Osteoblast (primary cell): Measurements from ENCODE around the gene NOX4. TPM values are rescaled to one million over a fixed set of nuclear protein-coding genes. Genes with fewer than 3 reads are reported as not detected.

Experiments used
- DNase-seq: peaks from one replicate; pipeline ENCODE4 v3.0.0; 2011; ENCODE audit warnings: low spot score, mixed read lengths; ENCODE audit not compliant: insufficient read length; ENCODE audit errors: missing footprints
- H2AFZ ChIP-seq: 2 replicates; pipeline ENCODE4 v1.6.0; 2011; ENCODE audit warnings: mild to moderate bottlenecking, low read length
- H3K27ac ChIP-seq: 2 replicates; pipeline ENCODE4 v1.5.1; 2011; ENCODE audit warnings: mild to moderate bottlenecking, low read depth, low read length, moderate library complexity
- H3K27me3 ChIP-seq: 2 replicates; pipeline ENCODE4 v1.6.0; 2012; ENCODE audit warnings: mild to moderate bottlenecking, control low read depth, inconsistent platforms, low read length, moderate library complexity; ENCODE audit not compliant: insufficient read depth
- H3K36me3 ChIP-seq: 2 replicates; pipeline ENCODE4 v1.5.1; 2011; ENCODE audit warnings: mild to moderate bottlenecking, low read length, control low read depth, moderate library complexity; ENCODE audit not compliant: insufficient read depth
- H3K4me1 ChIP-seq: 2 replicates; pipeline ENCODE4 v1.5.1; 2011; ENCODE audit warnings: mild to moderate bottlenecking, low read length, control low read depth, moderate library complexity; ENCODE audit not compliant: insufficient read depth
- H3K4me2 ChIP-seq: 2 replicates; pipeline ENCODE4 v1.6.0; 2011; ENCODE audit warnings: mild to moderate bottlenecking, low read length; ENCODE audit not compliant: insufficient read depth
- H3K4me3 ChIP-seq: fragments of 200-600 bp; sonication (generic); 3 replicates; pipeline ENCODE4 v1.5.1; 2012; ENCODE audit warnings: mild to moderate bottlenecking, low read length, inconsistent platforms; ENCODE audit not compliant: insufficient read depth
- H3K79me2 ChIP-seq: 2 replicates; pipeline ENCODE4 v1.6.0; 2012; ENCODE audit warnings: mild to moderate bottlenecking, low read length, control low read depth, inconsistent platforms; ENCODE audit not compliant: insufficient read depth
- H3K9me3 ChIP-seq: 2 replicates; pipeline ENCODE4 v1.5.1; 2011; ENCODE audit warnings: low read depth, low read length, control low read depth
- H4K20me1 ChIP-seq: 2 replicates; pipeline ENCODE4 v1.6.0; 2012; ENCODE audit warnings: mild to moderate bottlenecking, low read length, control low read depth; ENCODE audit not compliant: insufficient read depth
- CTCF ChIP-seq: IDR thresholded peaks from 2 replicates; pipeline ENCODE4 v1.5.1; 2011; ENCODE audit warnings: mild to moderate bottlenecking, low read depth, low read length, moderate library complexity; ENCODE audit errors: extremely low read depth
- total RNA-seq: library from RNA; depleted of rRNA; stranded (reverse); fragments of >200 nt; gene quantifications from 2 replicates; pipeline ENCODE4 v1.2.3, GENCODE V29; 2012

The NOX4 gene
- total RNA-seq, 1 donor = 1.8 TPM

GRCh38 chr11:89279176-89279575 is 212.0 kb downstream of the NOX4 start:
- H4K20me1 ChIP-seq = no peaks in the 10 kb centered on the region
- no peak overlapping the region for H2AFZ ChIP-seq
- no peak overlapping the region for H3K27ac ChIP-seq
- TF ChIP-seq CTCF = no peak
- no peaks in the 10 kb centered on the region for H3K79me2 ChIP-seq
- DNase-seq = no peak
- no peaks in the 10 kb centered on the region for H3K4me1 ChIP-seq
- no peaks in the 10 kb centered on the region for H3K36me3 ChIP-seq
- no peak overlapping the region for H3K4me3 ChIP-seq
- no peak overlapping the region for H3K4me2 ChIP-seq
- H3K27me3 ChIP-seq = no peaks in the 10 kb centered on the region
- no peaks in the 10 kb centered on the region for H3K9me3 ChIP-seq

DNA sequence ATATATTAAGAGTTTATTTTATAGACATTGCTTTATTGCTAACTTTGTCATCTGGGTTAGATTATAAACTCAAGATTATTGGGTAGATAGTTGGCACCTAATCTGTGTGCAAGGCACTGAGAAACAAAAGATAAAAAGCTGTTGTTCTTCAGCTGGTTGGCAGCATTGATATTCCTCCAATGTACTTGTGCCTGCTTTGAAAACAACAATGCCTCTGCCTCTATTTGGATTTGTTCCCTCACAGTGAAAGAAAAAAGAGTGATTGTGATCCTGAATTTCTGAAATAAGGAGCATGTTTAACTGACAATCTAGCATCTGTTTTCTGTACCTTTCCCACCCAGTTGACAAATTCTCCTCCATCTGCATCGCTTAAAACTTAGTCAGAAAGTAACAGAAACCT is 215.2 kb downstream of the NOX4 start:
- Histone ChIP-seq H2AFZ (no peak overlapping the region), H3K36me3 (no peaks in the 10 kb centered on the region), H3K4me1 (no peaks in the 10 kb centered on the region), H3K4me3 (no peak overlapping the region), H3K4me2 (no peak overlapping the region), H3K9me3 (no peaks in the 10 kb centered on the region), H4K20me1 (no peaks in the 10 kb centered on the region), H3K27me3 (no peaks in the 10 kb centered on the region), H3K79me2 (no peaks in the 10 kb centered on the region), H3K27ac (no peak overlapping the region)
- no peak for TF ChIP-seq CTCF
- DNase-seq = no peak

Other genes with a start within 250 kb of the NOX4 start
- not detected in 2 replicates for gene TRIM77, start 218.9 kb upstream of the NOX4 start, total RNA-seq